Duodenal mucosa (tissue), 2 donors: Measurements from ENCODE around the gene LATS1.
A peak's percentile ranks its signal among the peaks of the same experiment; 100 is the strongest.
"Not testable (repeated sequence)": the region's sequence is repeated elsewhere in the genome, so short reads cannot be mapped to it uniquely, and the experiment has no call there.

Experiments
- H3K27ac ChIP-seq: one replicate; pipeline ENCODE4 v1.7.0; 2013; ENCODE audit warnings: low read depth, low read length
- H3K27me3 ChIP-seq, 2 donors: one replicate each; pipeline ENCODE4 v1.7.0; 2013; ENCODE audit warnings: low read length in 2 of 2, control low read depth in 1 of 2; ENCODE audit not compliant: insufficient read depth in 2 of 2, control insufficient read depth in 1 of 2
- H3K36me3 ChIP-seq, 2 donors: one replicate each; pipeline ENCODE4 v1.7.0; 2013; ENCODE audit warnings: low read length in 2 of 2, control low read depth in 1 of 2; ENCODE audit not compliant: insufficient read depth in 2 of 2, control insufficient read depth in 1 of 2
- H3K4me1 ChIP-seq, 2 donors: one replicate each; pipeline ENCODE4 v1.7.0; 2013; ENCODE audit warnings: low read length in 2 of 2, control low read depth in 1 of 2; ENCODE audit not compliant: insufficient read depth in 2 of 2, control insufficient read depth in 1 of 2
- H3K4me3 ChIP-seq, 2 donors: one replicate each; pipeline ENCODE4 v1.7.0; 2013; ENCODE audit warnings: low read length in 2 of 2, low read depth in 1 of 2
- H3K9ac ChIP-seq, 2 donors: one replicate each; pipeline ENCODE4 v1.7.0; 2013; ENCODE audit warnings: low read length in 2 of 2, low read depth in 1 of 2
- H3K9me3 ChIP-seq, 2 donors: one replicate each; pipeline ENCODE4 v1.7.0; 2013; ENCODE audit warnings: low read length in 2 of 2, control low read depth in 1 of 2; ENCODE audit not compliant: control insufficient read depth in 1 of 2

Gene LATS1

GRCh38 chr6:149681209-149681608, 36.7 kb downstream of the LATS1 start:
- H3K36me3 ChIP-seq = peaks cover 24% of the 10 kb centered on the region in 2 donors
- no peaks in the 10 kb centered on the region for H3K9me3 ChIP-seq
- no peaks in the 10 kb centered on the region for H3K4me1 ChIP-seq
- no peak overlapping the region for H3K4me3 ChIP-seq
- no peak overlapping the region for H3K27ac ChIP-seq
- H3K27me3 ChIP-seq = no peaks in the 10 kb centered on the region
- H3K9ac ChIP-seq = no peak overlapping the region

GRCh38 chr6:149680503-149680902, 37.4 kb downstream of the LATS1 start:
- Histone ChIP-seq H3K36me3 (peaks cover 24 to 31% of the 10 kb centered on the region in 2 donors), H3K9ac (no peak overlapping the region), H3K4me3 (no peak overlapping the region), H3K4me1 (no peaks in the 10 kb centered on the region), H3K27ac (no peak overlapping the region), H3K9me3 (no peaks in the 10 kb centered on the region), H3K27me3 (no peaks in the 10 kb centered on the region)

- H3K9me3 ChIP-seq, H3K4me3 ChIP-seq, H3K27me3 ChIP-seq, H3K9ac ChIP-seq, H3K4me1 ChIP-seq, H3K27ac ChIP-seq: not testable (repeated sequence)
- H3K36me3 ChIP-seq = peaks cover 26 to 63% of the 10 kb centered on the region in 2 donors
Observed at GRCh38 chr6:149672265-149672664, 45.6 kb downstream of the LATS1 start.

- no peaks in the 10 kb centered on the region for H3K9me3 ChIP-seq
- H3K4me3 ChIP-seq = no peak overlapping the region
- H3K36me3 ChIP-seq = peaks cover 3 to 50% of the 10 kb centered on the region in 2 donors
- H3K27me3 ChIP-seq = no peaks in the 10 kb centered on the region
- no peak overlapping the region for H3K9ac ChIP-seq
- no peaks in the 10 kb centered on the region for H3K4me1 ChIP-seq
- H3K27ac ChIP-seq = no peak overlapping the region
Observed at GRCh38 chr6:149660028-149660427, 57.9 kb downstream of the LATS1 start.

GRCh38 chr6:149657441-149657840, 60.5 kb downstream of the LATS1 start:
- Histone ChIP-seq H3K4me1 (no peaks in the 10 kb centered on the region), H3K9me3 (no peaks in the 10 kb centered on the region), H3K36me3 (peaks cover 0 to 34% of the 10 kb centered on the region in 2 donors), H3K9ac (no peak overlapping the region), H3K27me3 (no peaks in the 10 kb centered on the region), H3K27ac (no peak overlapping the region), H3K4me3 (no peak overlapping the region)

- H3K36me3 ChIP-seq = no peaks in the 10 kb centered on the region
- no peaks in the 10 kb centered on the region for H3K27me3 ChIP-seq
- no peaks in the 10 kb centered on the region for H3K9me3 ChIP-seq
- H3K9ac ChIP-seq = no peak overlapping the region
- no peak overlapping the region for H3K4me3 ChIP-seq
- peaks cover 4 to 9% of the 10 kb centered on the region in 2 donors for H3K4me1 ChIP-seq
- H3K27ac ChIP-seq = no peak overlapping the region
Observed at GRCh38 chr6:149651056-149651455, 66.8 kb downstream of the LATS1 start.

GRCh38 chr6:149648148-149649145, 69.5 kb downstream of the LATS1 start, which contains the start of gene KATNA1:
Gene KATNA1 (minus strand): TSS chr6:149648714. CDS start chr6:149638547, 10,167 bp downstream.
- H3K9me3 ChIP-seq = no peaks in the 10 kb centered on the region
- no peaks in the 10 kb centered on the region for H3K36me3 ChIP-seq
- peaks cover 4 to 9% of the 10 kb centered on the region in 2 donors for H3K4me1 ChIP-seq
- peak within 1 kb of the TSS; percentile 51 for H3K27ac ChIP-seq
- peak within 1 kb of the TSS; percentile 89 to 90 for H3K4me3 ChIP-seq
- H3K9ac ChIP-seq = peak within 1 kb of the TSS; percentile 86 to 91
- H3K27me3 ChIP-seq = no peaks in the 10 kb centered on the region

- Histone ChIP-seq H3K27ac (no peak overlapping the region), H3K9ac (no peak overlapping the region), H3K36me3 (no peaks in the 10 kb centered on the region), H3K27me3 (no peaks in the 10 kb centered on the region), H3K4me3 (peak overlapping the region; percentile 23 to 90), H3K9me3 (no peaks in the 10 kb centered on the region), H3K4me1 (peaks cover 4 to 9% of the 10 kb centered on the region in 2 donors)
Observed at GRCh38 chr6:149646599-149646998, 71.3 kb downstream of the LATS1 start.

GRCh38 chr6:149642829-149643580, 74.9 kb downstream of the LATS1 start:
- no peak overlapping the region for H3K4me3 ChIP-seq
- no peaks in the 10 kb centered on the region for H3K27me3 ChIP-seq
- H3K36me3 ChIP-seq = no peaks in the 10 kb centered on the region
- H3K4me1 ChIP-seq = peaks cover 0 to 5% of the 10 kb centered on the region in 2 donors
- H3K9ac ChIP-seq = no peak overlapping the region
- H3K9me3 ChIP-seq = no peaks in the 10 kb centered on the region
- H3K27ac ChIP-seq = no peak overlapping the region

GRCh38 chr6:149636124-149636523, 81.8 kb downstream of the LATS1 start:
- no peaks in the 10 kb centered on the region for H3K27me3 ChIP-seq
- H3K9me3 ChIP-seq = no peaks in the 10 kb centered on the region
- H3K36me3 ChIP-seq = no peaks in the 10 kb centered on the region
- no peaks in the 10 kb centered on the region for H3K4me1 ChIP-seq
- no peak overlapping the region for H3K9ac ChIP-seq
- no peak overlapping the region for H3K4me3 ChIP-seq
- H3K27ac ChIP-seq = no peak overlapping the region
